ENCODE data around the gene DPCD.
A peak's percentile ranks its signal among the peaks of the same experiment; 100 is the strongest.

Gene DPCD

GRCh38 chr10:101567165-101568006 lies 20.7 kb upstream of the DPCD start:
- no peak for DNase-seq (ENCODE audit: low read depth)

DNA sequence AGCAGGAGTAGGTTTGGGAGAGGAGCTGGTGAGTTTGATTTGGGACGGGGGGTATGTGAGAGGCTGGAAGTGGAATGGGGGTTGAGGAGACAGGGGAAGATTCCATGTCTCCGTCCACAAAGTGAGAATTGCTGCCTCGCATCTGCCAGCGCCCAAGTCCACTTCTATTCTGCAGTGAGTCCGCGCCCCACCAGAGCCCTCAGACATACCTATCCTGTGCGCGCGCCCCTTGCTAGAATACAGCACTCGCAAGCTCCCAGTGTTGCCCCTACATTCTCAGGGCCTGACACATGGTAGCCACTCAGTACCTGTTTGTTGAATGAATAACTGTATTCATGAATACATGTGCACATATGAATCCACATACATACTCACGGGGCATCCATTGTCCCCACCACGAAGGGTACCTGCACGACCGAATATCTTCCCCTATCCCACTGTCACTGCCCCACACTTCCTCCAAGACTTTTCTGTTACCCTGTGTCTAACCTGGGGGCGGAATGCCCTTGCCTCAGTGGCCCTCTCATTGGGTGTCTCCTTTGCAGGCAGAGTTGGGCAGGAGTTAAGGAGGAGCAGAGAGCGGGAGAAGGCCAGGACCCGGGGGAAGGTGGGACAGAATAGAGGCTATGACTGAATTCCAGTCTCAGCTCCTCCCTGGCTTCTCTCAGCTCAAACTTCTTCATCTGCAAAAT lies 19.9 kb upstream of the DPCD start:
- no peak for DNase-seq (ENCODE audit: low read depth)

DNA sequence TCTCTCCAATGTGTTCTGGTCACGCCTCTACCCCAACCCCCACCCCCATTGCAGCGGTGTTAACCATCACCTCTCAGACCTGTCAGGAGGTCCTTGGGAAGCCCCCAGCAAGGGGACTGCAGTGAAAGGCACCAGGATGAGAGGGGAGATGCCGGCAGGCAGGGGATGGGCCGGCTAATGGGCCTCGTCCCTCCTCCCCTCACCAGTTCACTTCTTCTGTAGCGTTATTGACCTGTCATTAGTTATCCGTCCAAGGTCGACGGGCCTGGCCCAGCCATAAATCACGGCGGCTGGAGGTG lies 18.8 kb upstream of the DPCD start:
- no peak for DNase-seq (ENCODE audit: low read depth)

GRCh38 chr10:101569622-101570427 lies 18.3 kb upstream of the DPCD start:
- DNase-seq (ENCODE audit: low read depth): peak; percentile 40

- DNase-seq (ENCODE audit: low read depth): no peak
Observed at GRCh38 chr10:101570428-101571270, 17.5 kb upstream of the DPCD start.

DNA sequence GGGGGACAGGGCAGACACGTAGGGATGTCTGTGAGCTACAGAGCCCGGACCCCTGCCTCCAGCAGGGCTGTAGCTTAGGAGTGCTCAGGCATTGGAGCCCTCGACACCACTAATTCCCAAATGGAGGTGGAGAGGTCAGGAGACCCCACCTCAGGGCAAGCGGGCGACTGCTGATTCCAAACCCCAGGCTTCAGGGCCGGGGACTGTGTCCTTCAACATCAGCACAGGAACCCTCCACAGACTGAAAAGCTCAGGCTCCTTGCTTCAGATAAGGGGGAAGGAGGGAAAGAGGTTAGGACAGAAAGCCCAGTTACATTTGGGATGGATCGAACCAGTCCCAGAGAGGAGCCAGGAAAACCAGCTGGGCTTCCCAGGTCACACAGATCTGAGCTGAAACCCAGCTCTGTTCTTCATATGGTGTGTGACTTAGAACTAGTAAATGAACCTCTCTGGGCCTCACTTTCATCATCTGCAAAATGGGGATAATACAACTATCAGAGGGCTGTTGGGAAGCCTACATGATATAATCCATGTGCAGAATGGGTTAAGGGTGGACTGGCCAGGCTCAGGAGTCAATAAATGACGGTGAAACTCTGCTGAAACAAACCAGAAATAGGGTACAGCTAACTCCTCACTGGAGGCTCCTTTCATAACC lies 16.7 kb upstream of the DPCD start:
- DNase-seq (ENCODE audit: low read depth): no peak

DNA sequence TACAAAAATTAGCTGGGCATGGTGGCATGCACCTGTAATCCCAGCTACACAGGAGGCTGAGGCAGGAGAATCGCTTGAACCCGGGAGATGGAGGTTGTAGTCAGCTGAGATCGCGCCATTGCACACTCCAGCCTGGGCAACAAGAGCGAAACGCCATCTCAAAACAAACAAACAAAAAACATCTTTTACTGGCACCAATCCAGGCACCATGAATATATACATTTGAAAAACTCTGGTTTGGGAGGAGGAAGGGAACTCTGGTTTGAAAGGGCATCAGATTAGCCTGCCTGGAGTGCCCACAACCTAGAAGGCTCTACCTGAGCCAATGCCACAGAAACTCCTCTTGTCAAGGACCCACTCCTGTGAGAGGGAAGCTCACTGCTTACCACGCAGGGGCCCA lies 16.0 kb upstream of the DPCD start:
- DNase-seq (ENCODE audit: low read depth): no peak

DNA sequence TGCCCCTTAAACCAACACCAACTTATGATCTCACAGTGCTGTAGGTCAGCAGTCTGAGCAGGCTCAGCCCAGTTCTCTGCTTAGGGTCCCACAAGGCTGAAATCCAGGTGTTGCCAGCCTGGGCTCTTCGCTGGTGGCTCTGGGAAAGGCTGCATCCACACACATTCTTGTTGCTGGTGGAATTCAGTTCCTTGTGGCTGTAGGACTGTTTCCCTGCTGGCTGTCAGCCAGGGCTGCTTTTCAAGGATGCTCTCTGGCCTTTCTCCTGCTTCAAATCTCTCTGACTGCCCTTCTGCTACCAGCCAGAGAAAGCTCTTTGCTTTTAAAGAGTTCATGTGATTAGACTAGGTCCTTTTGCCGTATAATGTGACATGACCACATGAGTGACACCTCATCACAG lies 15.3 kb upstream of the DPCD start:
- no peak for DNase-seq (ENCODE audit: low read depth)

- no peak for DNase-seq (ENCODE audit: low read depth)
Observed at GRCh38 chr10:101573885-101574753, 14.0 kb upstream of the DPCD start.

DNA sequence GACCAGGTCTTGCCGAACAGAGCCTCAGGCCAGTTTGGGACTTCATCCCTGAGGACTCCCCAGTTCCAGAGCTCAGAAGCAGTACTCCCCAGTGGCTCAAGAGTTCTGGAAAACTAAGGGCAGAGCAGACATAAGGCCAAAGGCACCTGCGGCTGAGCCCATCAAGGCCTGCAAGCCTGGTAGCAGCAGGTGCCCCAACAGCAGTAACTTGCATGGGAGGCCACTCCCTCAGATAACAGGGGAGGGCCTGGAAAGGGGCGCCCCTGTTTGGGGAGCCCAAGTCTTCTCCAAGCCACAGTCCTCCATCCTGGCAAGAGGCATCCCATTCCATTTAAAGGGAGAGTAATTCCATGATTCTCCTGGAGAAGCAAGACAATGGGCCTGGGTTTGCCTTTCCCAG lies 13.0 kb upstream of the DPCD start:
- no peak for DNase-seq (ENCODE audit: low read depth)

- DNase-seq (ENCODE audit: low read depth): no peak
Observed at GRCh38 chr10:101575580-101576210, 12.4 kb upstream of the DPCD start.

GRCh38 chr10:101576211-101576863 lies 11.8 kb upstream of the DPCD start:
- peak; percentile 55 for DNase-seq (ENCODE audit: low read depth)

DNA sequence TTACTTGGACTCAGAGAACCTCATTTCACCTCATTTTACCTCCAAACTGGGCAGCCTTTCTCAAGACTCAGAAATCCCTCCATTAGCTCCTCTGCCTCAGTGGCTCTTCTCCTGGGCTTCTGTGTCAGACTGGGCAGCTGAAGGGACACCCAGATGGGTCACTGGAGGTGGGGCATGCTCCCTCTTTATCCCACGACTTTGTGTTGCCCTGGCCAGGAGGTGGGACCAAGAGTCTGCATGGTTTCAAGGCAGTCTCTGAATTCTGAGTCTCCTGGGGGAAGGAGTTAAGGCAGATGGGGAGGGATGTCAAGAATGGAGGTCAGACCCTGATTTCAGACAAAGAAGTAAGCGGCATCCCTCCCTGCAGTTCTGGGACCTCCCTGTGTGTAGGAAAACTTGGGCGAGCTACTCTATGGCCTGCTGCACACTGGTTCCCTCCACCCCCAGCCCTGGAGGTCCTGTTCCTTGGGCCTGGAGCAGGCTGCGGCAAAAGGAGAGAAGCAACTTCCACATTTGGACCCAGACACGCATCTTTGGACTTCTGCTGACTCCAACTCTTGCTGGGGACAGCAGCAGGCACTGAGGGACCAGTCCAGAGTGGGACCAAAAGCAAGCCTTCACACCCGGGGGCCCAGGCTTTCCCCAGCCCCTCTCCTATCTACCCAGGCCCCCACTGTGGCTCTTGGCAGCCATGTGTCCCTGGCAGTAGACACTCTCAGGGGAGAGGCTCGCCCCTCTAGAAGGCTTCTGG lies 10.8 kb upstream of the DPCD start:
- DNase-seq (ENCODE audit: low read depth): no peak

- DNase-seq (ENCODE audit: low read depth): no peak
Observed at GRCh38 chr10:101578192-101578591, 9.9 kb upstream of the DPCD start.

DNA sequence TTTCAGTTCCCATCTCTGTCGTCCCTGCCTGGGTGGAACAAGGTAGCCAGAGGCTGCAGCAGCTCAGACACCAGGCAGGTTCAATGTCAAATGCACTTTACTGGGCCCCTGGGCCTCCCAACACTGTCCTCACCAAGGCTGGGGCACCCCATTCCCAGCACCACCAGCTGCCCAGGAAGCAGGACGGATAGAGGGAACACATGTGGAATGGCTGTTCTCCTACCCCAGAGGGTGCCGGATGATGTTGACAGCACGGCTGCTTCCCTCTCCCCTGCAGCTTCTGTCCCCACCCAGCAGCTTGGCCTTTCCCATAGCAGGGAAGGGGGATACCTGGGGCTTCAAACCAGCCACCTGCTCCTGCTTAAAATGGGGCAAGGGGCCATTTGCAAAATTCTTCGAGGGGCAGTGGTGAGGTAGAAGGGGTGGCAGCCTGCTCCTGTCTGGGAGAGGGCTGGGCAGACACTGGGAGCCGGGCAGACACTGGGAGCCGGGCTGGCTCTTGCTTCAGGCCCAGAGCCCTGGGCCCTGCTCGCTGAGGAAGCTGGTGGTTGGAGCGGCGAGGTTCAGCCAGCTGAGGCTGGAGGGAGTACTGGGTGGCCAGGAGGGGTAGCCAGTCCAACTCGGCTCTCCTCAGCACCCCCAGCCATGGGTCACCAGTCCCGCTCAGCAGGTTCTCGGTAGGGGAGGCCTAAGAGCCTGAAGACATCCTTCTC lies 9.2 kb upstream of the DPCD start:
- DNase-seq (ENCODE audit: low read depth): no peak

- DNase-seq (ENCODE audit: low read depth): no peak
Observed at GRCh38 chr10:101579516-101579870, 8.6 kb upstream of the DPCD start.

- DNase-seq (ENCODE audit: low read depth): no peak
Observed at GRCh38 chr10:101580486-101581399, 7.4 kb upstream of the DPCD start.
